SH-SY5Y (cell line): ENCODE data around the gene GALK1.

Experiments used
- GATA2 ChIP-seq: IDR thresholded peaks from 2 replicates; pipeline ENCODE4 v1.6.1; 2011; ENCODE audit warnings: mild to moderate bottlenecking, low read depth, low read length
- GATA3 ChIP-seq: IDR thresholded peaks from 2 replicates; pipeline ENCODE4 v1.6.1; 2011; ENCODE audit warnings: low read depth, mild to moderate bottlenecking, low read length, moderate library complexity

GRCh38 chr17:75808905-75809621 is 44.1 kb upstream of the GALK1 start:
- TF ChIP-seq GATA2 (no peak), GATA3 (no peak)
